GM12891 (cell line): Measurements from ENCODE around the gene MRPL32.

ENCODE experiments used
- PAX5 ChIP-seq: IDR thresholded peaks from 2 replicates; pipeline ENCODE4 v1.6.1; 2011; ENCODE audit warnings: low read length, moderate library complexity, mild to moderate bottlenecking; ENCODE audit not compliant: insufficient read depth, severe bottlenecking
- POLR2A ChIP-seq: IDR thresholded peaks from 2 replicates; pipeline ENCODE4 v1.6.1; 2011; ENCODE audit warnings: low read depth, low read length, control low read depth
- POLR2AphosphoS5 ChIP-seq: IDR thresholded peaks from 2 replicates; pipeline ENCODE4 v1.6.1; 2011; ENCODE audit warnings: low read depth, low read length, control low read depth
- SPI1 ChIP-seq: IDR thresholded peaks from 2 replicates; pipeline ENCODE4 v1.6.1; 2011; ENCODE audit warnings: low read depth, low read length, control low read depth
- TAF1 ChIP-seq: IDR thresholded peaks from 2 replicates; pipeline ENCODE4 v1.6.1; 2011; ENCODE audit warnings: low read depth, low read length, control low read depth

DNA sequence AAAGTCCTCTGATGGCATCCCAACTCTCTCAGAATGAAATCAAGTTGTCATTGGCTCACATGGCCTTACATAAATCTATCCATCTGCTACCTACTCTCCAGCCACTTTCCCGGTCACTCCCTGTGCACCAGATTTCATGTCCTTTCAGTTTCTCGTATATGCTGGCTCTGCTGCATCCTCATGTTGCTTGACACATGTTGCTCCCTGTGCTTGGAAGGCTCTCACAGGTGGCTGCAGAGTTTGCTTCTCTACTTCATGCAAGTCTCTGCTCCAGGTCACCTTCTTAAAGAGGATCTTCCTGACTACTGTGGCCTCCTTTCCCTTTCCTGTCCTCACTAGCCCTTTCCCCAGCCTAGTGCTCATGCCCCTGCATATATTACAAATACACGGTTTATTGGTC is 48.3 kb downstream of the MRPL32 start:
- TF ChIP-seq POLR2A (no peak), POLR2AphosphoS5 (no peak), SPI1 (no peak), TAF1 (no peak), PAX5 (no peak)
